T47D (cell line): Measurements from ENCODE around the gene FLRT2.

Experiments used
- DNase-seq, 2 experiments: peaks; one replicate each; pipeline versions ENCODE4 v3.0.0 to v3.0.0-alpha.2; 2011 to 2012; ENCODE audit warnings: low read depth in 1 of 2, low spot score in 1 of 2
- JUND ChIP-seq: IDR thresholded peaks from 2 replicates; pipeline ENCODE4 v1.6.1; 2012; ENCODE audit warnings: low read depth
- in situ Hi-C: cut with HindIII; loops from 2 replicates; pipeline ENCODE4 v1.10.0; 2016; ENCODE audit warnings: low sequenced_read_pairs, low pct_unique_long_range_greater_than_20kb

Gene FLRT2

DNA sequence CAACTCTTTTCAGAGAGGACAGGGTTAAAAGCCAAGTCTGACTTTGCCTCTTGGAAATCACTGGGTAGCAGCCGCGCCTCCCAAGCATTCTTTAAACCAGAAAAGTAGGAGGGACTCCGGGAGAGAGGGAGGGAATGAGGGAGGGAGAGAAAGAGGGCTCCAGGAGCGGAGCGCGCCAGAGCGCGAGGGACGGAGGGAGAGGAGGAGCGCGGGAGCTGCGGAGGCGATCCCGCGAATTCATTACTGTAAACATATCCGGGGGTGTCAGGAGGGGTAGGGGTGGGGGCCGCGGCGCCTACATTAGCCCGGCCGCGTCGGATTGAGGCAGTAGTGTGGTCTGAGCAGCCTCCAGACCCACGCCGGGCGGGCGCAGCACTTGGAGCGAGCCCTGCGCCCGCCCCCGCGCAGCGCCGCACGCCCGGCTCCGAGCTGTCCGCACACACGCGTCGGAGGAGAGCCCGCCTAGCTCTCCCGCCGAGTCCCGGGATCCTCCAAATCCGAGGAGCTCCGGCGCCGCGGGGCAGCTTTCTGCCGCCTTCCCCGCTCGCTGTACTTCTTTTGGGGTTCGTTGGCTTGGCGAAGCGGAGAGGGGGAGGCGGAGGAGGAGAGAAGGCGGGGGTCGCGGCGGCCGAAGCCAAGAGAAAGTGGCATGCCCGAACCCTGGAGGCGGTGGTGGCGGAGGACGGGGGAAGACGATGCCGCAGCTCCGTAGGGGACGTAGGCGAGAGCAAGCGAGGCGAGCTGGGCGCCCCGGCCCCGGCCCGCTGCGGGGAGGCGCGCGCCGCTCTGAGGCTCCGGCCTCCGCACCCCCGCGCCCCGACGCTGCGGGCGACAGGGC, 3.3 kb downstream of the FLRT2 start:
- DNase-seq = no peak
- in situ Hi-C loops = no loop called here
- TF ChIP-seq JUND = no peak

DNA sequence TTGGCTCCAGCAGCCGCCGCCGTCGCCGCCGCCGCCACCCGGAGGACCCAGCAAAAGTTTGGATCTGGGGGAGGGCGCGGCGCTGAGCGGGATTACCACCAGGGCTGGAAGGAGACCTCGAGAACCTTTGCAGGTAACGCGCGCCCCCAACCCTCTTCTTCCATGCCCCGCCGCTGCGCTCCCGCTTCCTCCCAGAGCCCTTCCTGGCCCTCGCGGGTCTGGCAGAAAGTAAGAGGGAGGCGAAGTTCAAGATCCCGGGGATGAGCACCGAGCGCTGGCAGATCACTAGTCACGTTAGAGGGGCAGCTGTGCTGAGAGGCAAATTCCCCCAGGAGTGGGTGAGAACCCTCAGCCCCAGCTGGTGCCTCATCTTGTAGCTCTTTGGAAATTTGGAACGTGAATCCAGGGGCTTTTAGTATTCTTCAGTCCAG, 3.9 kb downstream of the FLRT2 start:
- DNase-seq = no peak
- no peak for TF ChIP-seq JUND
- in situ Hi-C loops = no loop called here

DNA sequence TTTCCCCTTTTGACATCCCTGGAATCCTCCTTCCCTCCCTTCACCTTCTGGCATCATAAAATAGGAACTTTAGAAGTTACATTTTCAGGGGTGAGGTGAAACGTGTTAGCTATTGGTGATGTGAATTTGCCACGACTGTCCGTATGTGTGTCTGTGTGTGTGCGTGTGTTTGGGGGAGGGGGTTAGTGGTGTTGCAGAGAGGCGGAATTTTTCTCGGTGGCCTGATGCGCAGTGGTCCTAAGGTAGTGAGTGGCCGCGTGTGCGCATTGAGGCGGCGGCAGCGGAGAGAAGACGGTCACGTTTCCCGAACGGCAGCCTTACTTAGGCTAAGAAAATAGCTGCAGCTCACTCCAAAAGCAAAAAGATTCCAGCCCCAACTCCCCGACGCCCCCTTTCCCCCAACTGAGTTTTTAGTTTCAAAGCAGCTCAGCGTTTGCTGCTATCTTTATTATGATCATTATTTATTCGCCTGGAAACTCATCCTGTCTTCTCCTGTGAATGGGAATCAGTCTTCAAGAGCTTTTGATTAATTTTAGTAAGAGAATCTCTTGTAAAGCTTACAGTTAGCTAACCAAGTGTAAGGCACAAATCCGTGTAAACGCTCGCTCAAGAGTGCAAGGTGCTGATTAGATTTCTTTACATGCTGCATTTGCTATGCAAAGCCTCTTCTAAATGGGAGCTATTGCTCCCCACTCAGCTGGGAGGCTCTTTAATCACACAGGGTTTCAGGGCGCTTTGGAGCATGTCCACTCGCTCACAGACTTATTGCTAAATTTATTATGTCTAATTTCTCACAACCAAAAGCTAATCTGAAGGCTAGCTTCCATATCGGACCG, 4.7 kb downstream of the FLRT2 start:
- TF ChIP-seq JUND = no peak
- no peak for DNase-seq
- in situ Hi-C loops = no loop called here

DNA sequence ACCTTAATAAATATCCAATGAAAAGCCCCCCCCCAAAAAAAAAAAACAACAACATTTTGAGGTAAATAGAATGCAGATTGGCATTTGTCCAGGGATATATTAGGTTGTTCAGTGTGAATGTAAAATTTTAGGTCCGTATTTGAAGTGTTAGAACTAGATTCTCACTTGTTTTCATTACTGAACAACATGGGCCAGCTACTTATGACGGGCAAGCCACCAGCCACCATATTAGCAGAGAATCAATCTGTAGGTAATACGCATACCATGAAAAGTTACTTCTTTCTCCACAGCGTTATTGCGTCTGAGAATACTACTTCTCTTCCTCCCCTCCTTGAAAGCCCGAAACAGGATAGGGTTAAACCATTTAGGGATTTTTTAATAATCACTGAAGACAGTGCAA, 5.4 kb downstream of the FLRT2 start:
- DNase-seq = no peak
- TF ChIP-seq JUND = no peak
- in situ Hi-C loops = no loop called here

DNA sequence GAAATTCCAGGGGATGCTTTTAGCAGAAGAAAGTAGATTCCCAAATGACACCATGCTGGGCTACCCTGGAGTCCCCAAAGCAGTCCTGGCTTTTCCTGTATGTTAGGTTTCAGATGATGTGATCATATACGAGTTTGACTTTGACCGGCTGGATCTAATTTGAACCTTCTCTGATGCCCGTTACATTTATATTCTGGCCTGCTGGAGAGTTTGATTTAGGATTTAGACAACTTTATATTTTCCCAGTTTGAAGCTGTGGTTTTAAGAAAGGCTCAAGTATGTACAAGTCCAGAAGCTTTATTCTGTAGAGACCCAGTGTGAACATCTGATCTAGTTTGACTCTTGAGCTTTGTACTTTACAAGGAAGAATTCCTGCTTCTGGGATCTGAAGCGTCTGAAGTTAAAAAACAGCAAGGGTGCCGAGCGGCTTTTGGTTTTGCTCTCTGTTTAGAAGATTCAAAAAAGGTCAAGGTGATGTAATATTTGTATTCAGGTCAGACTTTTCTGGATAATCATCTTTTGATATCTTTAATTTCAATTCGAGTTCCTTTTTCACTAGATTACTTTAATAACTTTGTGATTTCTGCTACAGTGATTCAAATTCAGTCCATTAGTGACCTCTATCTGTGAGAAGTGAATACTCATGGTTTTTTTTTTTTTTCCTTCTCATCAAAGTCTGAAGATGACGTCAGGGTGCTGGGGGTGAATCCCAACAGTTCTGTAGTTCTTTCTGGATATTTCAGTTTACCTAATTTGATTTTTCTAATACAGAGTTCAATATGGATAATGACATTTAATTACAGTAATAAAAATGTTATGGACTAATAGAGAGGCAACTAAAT, 6.3 kb downstream of the FLRT2 start:
- peak; percentile 29 to 59 for DNase-seq
- TF ChIP-seq JUND = no peak
- in situ Hi-C loops = no loop called here

DNA sequence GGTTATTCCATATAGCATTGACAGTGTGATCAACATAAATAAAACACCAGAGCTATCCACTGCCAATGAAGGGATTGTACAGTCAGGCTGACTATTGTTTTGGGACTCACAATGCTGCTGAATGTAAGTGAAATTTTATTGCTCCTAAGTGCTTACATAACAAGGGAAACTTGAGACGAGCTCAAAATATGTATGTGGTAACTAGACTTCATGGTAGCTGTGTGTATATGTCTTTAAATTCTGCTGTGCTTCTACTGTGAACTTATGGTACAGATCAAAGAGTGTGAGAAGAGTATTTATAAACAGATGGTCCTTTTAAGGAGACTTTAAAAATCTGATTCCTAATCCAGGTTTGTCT, 6.9 kb downstream of the FLRT2 start:
- in situ Hi-C loops = no loop called here
- DNase-seq = no peak
- TF ChIP-seq JUND = no peak

DNA sequence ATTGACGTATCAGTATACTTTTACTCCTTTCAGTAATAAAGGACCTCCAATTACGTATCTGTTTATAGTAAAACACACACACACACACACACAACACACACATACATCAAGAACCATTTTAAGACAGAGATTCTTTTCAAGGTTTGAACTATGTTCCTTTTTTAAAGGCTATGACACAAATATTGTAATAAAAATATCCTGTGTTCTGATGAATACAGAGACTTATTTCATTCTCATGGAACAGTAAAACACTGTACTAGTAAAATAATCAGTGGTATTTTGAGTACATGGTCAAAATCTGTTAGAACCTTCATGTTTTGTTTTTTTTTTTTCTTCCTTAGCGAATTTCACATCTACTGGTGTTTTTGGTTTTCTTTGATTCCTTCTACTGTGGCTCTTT, 7.6 kb downstream of the FLRT2 start:
- DNase-seq = no peak
- TF ChIP-seq JUND = no peak
- in situ Hi-C loops = no loop called here

DNA sequence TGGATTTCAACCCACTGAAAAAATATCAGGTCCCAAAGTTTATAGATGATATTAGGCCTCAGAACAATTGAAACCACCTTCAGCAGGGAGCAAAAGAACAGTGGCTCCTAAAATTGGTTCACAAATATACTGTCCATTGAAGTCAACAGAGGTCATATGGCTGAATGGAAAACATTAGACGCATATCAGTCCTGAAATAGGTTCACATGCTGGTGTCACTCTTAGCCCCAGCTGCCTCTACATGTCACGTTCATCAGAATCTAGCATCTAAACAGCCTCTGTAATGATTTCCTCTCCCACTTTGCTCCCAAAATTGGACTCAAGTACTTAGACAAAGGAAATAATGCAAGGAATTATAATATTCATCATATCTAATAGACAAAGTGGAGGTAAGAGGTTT, 8.7 kb downstream of the FLRT2 start:
- DNase-seq = no peak
- in situ Hi-C loops = no loop called here
- TF ChIP-seq JUND = no peak

DNA sequence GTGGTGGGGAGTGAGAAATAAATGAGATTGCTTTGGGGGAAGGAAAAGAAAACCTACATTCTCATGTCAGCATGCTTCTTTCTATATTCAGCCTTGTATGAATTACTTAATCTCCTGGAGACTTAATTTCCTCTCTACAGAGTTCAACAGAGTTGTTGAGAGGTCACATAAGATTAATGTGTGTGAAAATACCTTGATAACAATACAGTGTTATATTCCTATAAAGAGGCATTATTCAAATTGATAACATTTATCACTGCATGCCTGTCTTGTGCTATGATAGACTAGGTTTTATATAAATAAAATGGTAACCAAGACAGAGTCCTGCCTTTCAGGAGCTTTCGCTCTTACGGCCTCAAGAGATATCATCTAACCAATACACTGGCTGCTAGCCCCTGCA, 9.6 kb downstream of the FLRT2 start:
- DNase-seq = no peak
- no peak for TF ChIP-seq JUND
- in situ Hi-C loops = no loop called here

DNA sequence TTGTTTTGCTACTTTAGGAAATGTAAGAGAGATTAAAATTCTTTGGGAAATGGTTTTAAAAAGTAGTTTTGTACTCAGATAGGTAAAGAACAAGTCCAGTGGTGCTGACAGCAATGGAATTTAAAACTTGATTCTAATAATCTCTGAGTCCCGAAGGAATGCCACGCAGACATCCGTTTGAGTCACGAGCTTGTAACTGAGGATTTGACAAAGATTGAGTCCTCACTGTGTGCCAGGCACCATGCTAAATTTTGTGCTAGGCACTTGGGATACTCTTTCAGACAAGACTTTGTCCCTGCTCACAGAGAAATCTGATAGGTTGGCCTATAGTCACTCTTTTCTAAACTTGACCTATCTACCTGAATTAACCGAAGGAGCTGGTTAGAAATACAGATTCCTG, 12.7 kb downstream of the FLRT2 start:
- TF ChIP-seq JUND = no peak
- in situ Hi-C loops = no loop called here
- no peak for DNase-seq

DNA sequence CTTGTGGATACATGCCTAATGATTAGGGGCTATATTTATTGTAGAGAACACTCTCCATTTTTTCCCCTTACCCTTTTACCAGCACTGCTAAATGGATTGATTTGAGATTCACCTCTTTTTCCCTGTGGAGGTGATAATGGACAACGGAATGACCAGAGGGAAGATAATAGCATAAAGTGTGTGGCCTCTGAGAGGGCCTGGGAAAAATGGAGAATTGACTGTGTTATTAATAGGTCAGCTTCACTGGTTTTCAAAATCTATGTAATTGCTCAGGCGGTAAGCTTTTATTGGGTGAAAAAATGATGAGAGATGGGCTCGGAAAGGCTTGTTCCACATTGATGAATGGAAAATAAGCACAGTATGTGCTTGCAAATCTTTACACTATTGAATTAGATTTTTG, 15.8 kb downstream of the FLRT2 start:
- in situ Hi-C loops = no loop called here
- TF ChIP-seq JUND = no peak
- no peak for DNase-seq

DNA sequence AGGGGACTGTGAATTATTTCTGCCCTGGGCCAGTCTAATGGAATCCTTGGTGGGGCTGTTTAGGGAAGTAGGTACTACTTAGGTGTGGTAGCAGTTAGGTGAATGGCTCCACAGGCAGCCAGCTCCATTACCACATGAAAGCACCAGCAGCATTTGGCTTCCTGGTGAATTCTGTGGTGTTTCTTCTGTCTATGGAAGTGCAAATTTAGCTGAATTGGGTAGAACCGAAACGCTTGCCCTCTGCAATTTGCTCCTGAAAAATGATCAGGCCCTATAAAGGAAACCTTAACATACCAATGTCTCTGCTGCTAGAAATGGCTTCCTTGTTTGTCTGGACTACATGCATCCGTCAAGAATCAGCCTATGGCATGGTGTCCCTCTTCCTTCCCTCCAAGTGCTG, 16.4 kb downstream of the FLRT2 start:
- in situ Hi-C loops = no loop called here
- TF ChIP-seq JUND = no peak
- no peak for DNase-seq
